GM20431 (cell line): ENCODE data around the gene CCDC54.

Source experiments
- in situ Hi-C: fragments of 300-500 bp; cut with MseI, MboI; formaldehyde crosslinking; loops from one replicate; pipeline ENCODE4 v1.15.0; 2020; ENCODE audit warnings: low sequenced_read_pairs; ENCODE audit not compliant: unreplicated experiment

Gene CCDC54

DNA sequence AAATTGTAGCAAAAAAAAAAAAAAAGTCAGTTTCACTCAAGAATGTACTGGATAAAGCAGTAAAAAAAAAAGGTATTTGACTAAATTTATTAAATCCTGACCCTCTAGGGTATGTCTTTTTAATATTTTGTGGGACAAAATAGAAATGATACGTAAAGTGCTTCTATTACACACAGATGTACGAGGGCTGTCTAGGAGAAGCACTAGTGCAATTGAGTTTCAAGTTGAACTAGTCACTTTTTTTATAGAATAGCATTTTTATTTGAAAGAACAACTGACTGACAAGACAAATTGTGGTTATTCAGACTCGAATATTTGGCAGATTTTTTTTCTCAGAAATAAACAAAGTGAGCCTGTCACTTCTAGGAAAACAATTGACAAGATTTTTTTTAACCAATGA is 49.0 kb downstream of the CCDC54 start:
- in situ Hi-C loops = loop anchor here (25.0 kb wide), 1 partner anchor 164 kb away; no protein-coding TSS in a partner anchor
